ENCODE measurements around the gene GATD1.

GATD1 gene

GRCh38 chr11:724778-725386, 52.4 kb downstream of the GATD1 start:
- DNase-seq = no peak

GRCh38 chr11:724049-724777, 53.1 kb downstream of the GATD1 start:
- no peak for DNase-seq

- peak; percentile 30 for DNase-seq
Observed at GRCh38 chr11:723120-723883, 54.0 kb downstream of the GATD1 start.

GRCh38 chr11:722346-722811, 54.9 kb downstream of the GATD1 start:
- no peak for DNase-seq

GRCh38 chr11:721741-722345, 55.4 kb downstream of the GATD1 start:
- DNase-seq = no peak

GRCh38 chr11:721247-721740, 56.0 kb downstream of the GATD1 start:
- DNase-seq = no peak

- no peak for DNase-seq
Observed at GRCh38 chr11:720642-721246, 56.5 kb downstream of the GATD1 start.

GRCh38 chr11:720017-720641, 57.2 kb downstream of the GATD1 start:
- no peak for DNase-seq

GRCh38 chr11:719214-720016, 57.9 kb downstream of the GATD1 start:
- DNase-seq = no peak

All from amniotic stem cell (primary cell).